Epithelial cell of prostate (primary cell): Measurements from ENCODE around the gene TUBGCP6.
A peak's percentile ranks its signal among the peaks of the same experiment; 100 is the strongest.

Experiments used
- DNase-seq: peaks from one replicate; pipeline ENCODE4 v3.0.0-alpha.2; 2011; ENCODE audit warnings: low read depth, low spot score
- H3K27ac ChIP-seq: fragments of 450-650 bp; 2 replicates; pipeline ENCODE4 v1.5.1; 2017; ENCODE audit warnings: mild to moderate bottlenecking

Gene TUBGCP6

DNA sequence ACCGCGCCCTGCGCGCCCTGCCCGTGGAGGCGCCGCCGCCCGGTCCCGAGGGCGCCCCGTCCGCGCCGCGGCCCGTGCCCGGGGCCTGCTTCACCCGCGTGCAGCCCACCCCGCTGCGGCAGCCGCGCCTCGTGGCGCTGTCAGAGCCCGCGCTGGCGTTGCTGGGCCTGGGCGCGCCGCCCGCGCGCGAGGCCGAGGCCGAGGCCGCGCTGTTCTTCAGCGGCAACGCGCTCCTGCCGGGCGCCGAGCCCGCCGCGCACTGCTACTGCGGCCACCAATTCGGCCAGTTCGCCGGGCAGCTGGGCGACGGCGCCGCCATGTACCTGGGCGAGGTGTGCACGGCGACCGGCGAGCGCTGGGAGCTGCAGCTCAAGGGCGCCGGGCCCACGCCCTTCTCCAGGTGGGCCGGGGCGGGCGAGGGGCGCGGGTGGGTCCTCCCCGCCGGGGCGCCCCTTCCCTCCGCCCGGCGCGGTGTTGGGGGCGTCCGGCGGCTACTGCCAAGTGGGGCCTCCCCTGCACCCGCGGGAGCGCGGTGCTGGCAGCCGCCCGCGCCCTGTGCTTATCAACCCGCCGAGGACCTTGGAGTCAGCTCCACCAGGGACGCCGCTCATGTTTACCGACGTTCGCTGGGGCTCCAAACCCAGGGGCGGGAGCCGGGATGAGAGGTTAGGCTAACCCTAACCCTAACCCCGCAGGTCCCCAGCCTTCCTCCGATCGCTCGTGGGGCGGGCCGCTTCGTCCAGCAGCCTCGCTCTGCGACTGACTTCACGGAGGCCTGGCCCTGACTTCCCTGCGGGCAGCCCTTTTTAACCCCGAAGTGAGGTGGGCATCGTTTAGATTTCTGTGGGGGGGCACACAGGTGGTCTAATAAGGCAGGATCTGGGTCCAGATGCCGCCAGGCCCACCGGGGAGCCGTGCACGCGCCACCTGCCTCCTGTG, 43.4 kb downstream of the TUBGCP6 start:
- DNase-seq: no peak
- peak overlapping the region; percentile 45 for H3K27ac ChIP-seq

DNA sequence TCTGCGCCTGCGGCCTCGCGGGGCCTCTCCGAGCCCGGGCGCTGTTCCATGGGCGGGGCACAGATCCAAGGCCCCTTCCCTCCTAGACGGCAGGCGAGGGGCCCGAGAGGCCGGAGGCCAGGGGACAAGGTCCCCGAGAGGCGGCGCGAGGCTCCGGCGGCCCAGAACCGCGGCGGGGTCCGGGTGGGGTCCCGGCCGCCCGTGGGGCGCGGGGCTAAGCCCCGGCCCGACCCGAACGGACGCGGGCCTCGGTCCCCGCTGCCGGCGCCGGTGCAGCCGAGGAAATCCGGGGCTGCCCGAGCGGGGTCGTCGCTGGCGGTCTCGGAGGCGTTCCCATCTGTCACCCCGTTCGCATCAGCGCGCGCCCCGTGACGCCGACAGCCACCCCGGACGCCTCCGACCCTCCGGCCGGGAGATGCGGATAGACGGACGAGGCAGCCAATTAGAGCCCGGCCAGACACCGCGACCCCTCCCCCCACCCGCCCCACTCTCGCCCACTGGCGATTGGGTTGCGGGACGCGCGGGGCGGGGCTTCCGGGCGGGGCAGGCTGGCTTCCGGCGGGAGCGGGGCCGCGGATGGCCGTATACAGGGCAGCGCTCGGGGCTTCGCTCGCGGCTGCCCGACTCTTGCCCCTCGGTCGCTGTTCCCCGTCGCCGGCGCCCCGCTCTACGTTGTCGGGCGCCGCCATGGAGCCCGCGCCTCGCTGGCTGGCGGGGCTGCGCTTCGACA, 44.2 kb downstream of the TUBGCP6 start, which contains the start of gene SELENOO:
Gene SELENOO, plus strand, starts transcription at position 551 of the 730 bp plus-strand sequence. Its CDS starts 26 bp downstream, at position 577.
- peak; percentile 29 for DNase-seq
- peak within 1 kb of the TSS; percentile 45 for H3K27ac ChIP-seq

DNA sequence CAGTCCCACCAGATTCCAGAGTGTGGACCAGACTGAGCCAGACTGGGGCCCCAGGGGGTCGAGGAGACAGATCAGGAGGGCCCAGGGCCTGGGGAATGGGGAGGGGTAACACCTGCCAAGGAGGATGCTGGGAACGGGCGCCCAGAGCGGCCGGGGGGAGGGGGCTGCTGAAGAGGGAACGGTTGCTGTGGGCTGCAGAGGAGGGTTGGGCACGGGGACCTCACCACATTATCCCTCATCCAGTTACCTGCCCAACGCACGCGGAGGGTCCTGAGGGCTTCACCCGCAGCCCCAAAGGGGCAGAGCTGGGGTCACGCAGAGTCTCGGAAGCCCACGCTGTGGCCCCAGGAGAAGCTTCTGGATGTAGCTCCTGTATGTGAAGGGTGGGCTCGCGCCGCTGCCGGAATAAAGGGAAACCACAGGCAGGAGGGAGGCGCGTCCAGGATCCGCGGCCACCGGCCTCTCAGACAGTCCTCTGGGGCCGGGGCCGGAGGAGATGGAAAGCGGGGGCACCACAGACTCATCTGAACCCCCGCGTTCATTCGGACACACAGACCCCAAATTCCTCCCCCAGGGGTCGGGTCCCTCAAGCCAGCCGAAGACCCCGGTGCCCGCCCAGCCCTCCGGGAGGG, 44.9 kb downstream of the TUBGCP6 start:
- H3K27ac ChIP-seq: peak overlapping the region; percentile 45
- DNase-seq: no peak

DNA sequence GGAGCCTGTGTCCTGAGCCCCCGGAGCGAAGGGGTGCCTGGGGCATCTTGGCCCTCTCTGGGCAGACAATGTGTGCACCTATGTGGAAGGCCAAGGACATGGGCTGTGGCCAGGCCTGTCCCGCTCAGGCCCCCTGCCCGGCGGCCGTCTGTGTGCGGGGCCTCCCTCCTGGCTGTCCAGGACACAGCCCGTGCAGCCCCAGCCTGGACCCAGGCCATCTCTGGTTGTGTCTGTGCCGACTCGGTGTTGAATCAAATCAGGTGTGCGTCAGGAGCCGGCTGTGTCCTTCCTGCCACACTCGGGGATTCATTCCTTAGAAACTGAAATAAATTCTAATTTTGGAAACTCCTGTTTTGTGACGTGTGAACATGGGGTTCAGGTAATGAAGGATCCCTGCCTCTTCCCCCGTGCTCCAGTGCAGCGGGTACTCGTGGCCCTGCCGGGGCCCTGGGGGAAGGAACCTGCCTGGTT, 45.5 kb downstream of the TUBGCP6 start:
- DNase-seq: no peak
- no peak overlapping the region for H3K27ac ChIP-seq

DNA sequence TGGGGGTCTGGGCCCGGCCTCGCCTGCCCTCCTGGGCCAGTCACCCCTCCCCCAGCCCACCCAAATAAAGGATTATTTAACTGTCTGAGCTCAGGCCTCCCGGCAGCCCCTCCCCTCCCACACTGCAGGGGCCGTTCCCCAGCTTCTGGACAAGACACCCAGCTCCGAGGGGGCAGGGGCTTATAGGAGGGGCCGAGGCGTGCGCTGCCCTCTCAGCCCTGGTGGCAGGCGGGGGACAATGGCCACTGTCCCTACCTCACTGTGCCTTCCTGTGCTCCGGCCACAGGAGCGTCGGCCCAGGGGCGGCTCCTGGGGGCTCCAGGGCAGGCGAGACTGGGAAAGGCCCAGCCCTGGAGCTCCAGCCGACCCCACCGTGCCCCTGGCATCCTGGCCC, 46.2 kb downstream of the TUBGCP6 start:
- DNase-seq: no peak
- no peak overlapping the region for H3K27ac ChIP-seq

DNA sequence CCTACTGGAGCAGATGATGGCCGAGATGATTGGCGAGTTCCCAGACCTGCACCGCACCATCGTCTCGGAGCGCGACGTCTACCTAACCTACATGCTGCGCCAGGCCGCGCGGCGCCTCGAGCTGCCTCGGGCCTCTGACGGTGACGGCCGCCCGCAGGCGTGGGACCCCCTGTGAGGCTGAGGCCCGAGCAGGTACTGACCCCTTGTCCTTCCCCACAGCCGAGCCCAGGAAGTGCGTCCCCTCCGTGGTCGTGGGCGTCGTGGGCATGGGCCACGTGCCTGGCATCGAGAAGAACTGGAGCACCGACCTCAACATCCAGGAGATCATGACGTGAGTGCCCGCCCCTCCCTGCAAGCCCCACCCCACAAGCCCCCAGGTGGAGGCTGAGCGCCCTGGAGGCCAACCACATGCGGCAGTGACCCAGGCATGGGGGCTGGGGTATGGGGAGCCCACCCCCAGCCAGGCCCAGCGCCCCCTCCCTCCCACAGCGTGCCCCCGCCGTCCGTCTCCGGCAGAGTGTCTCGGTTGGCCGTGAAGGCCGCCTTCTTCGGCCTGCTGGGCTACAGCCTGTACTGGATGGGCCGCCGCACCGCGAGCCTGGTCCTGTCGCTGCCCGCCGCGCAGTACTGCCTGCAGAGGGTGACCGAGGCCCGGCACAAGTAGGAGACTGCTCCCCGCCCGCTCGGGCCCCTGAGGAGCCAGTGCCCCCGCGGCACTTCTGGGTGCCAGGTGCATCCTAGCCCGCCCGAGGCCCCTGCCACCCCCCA, 46.8 kb downstream of the TUBGCP6 start:
- DNase-seq: no peak
- no peak overlapping the region for H3K27ac ChIP-seq

DNA sequence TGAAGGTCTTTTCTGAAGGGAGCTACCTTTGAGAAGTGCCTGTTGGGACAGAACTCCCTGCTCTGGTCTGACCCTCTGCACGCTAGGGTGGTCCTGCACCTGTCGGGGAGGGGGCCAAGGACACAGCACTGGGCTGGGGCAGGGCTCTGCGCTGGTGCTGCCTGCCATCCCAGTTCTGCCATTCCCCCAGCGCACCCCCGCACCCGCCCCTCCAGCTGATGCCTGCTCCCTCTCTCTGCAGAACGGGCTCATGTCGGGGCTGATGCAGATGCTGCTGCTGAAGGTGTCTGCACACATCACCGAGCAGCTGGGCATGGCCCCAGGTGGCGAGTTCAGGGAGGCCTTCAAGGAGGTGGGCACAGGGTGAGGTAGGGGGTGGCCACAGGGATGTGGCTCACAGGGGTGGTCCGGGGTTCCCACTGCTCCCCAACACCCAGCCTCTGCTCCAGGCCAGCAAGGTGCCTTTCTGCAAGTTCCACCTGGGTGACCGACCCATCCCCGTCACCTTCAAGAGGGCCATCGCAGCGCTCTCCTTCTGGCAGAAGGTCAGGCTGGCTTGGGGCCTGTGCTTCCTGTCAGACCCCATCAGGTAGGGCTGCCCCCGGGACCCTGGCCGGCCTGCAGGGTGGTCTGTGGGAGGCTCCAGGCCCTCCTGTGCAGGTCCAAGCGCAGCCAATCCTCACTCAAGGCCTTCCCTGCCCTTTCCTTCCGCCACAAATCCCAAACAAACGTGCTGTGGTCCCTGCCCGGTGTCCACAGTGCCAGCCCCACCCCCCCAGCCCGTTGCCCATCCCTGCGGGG, 47.6 kb downstream of the TUBGCP6 start:
- H3K27ac ChIP-seq: no peak overlapping the region
- DNase-seq: no peak

DNA sequence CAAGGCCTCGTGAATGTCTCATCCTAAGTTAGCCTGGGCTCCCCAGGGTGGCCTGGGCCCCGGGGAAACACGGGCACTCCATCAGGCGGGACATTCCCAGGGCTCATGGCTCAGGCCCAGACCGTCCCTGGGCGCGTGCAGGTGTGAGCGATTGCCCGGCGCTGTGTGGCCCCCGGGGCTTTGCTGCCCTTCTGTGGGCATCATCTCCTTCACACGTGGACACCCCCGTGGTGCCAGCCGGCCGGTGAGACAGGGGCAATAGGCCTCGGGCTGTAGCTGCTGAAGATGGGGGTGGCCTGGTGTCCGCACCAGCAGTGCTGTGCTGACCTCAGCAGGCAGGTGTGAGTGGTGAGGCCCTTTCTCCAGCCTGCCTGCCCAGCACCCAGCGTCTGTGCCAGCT, 48.6 kb downstream of the TUBGCP6 start:
- no peak for DNase-seq
- no peak overlapping the region for H3K27ac ChIP-seq

DNA sequence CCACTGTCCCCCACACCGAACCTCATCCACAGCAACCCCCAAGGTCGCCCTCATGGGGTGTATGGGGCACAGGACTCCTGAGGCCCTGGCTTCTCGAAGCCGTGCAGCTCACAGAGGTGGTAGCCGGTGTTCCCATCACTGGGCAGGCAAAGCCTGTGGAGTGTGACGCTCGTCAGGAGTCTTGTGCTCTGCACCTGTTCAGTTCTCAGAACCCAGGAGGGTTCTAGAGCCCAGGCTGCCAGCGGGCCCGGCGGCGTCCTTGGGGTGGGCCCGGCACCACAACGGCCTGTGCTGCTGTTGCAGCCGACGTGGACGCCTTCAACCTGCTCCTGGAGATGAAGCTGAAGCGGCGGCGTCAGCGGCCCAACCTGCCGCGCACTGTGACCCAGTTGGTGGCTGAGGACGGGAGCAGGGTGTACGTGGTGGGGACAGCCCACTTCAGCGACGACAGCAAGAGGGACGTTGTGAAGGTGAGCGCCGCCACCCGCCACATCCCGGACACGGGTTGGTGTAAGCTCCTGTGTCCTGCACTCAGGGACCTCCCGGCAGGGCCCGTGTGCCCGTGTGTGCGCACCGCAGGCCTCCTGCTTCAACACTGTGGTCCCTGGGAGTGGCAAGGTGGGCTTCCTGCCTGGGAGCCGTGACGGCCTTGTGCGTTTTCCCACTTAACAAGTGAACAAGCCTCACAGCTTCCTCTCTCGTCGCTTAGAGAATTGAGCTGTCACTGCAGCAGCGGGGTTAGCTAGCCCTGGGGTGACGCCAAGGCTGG, 50.6 kb downstream of the TUBGCP6 start:
- no peak overlapping the region for H3K27ac ChIP-seq
- DNase-seq: no peak

DNA sequence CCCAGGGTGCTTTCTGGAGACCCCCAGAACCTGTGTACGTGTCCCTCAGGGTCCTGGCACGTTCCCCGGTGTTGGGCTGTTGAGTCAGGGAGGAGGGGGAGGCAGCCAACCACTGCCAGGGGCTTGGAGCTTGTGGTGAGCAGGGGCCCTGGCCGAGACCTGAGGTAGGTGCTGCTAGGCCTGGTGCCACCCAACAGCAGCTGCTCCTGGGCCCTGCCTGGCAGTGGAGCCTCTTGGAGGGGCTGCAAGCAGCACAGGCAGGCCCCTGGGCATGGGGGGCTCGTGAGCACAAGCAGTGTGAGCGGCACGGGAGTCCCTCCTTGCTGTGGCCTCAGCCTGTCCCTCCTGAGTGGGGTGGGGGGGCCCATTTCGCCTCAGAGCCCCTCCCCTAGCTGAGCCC, 51.2 kb downstream of the TUBGCP6 start:
- DNase-seq: no peak
- no peak overlapping the region for H3K27ac ChIP-seq

DNA sequence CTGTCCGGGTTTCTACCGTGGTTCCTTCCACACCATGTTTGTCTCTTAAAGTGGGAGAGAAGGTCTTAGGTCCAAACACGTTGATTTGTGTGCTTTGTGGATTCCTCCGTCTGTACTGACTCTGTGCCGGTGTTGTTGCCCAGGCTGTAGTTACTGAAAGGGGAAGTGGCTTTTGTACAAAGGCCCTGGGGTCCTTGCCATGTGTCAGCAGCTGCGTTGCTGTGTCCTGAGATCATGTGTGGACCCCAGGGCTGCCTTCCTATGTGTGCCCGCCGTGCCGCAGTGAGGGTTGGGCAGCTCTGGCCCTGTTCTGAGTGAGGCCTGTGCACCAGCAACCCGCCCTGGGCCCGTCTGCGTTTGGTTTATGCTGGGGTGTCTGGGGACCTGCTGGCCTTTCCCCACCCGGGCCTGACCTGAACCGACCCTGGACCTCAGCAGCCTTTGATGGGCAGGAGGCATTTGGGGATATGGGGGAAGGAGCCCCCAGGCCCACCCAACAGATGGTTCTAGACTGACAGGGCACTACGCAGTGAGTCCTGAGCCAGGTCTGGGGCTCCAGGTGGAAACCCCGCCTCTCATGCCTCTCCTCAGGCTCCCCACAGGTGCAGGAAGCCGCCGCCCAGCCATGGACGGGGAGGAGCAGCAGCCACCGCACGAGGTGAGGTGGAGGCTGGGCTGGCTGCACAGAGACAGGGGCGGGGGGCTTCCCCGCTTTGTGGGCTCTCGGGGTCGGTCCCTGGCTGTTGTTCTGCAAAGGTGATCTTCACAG, 52.2 kb downstream of the TUBGCP6 start:
- H3K27ac ChIP-seq: peak overlapping the region; percentile 89
- DNase-seq: no peak

DNA sequence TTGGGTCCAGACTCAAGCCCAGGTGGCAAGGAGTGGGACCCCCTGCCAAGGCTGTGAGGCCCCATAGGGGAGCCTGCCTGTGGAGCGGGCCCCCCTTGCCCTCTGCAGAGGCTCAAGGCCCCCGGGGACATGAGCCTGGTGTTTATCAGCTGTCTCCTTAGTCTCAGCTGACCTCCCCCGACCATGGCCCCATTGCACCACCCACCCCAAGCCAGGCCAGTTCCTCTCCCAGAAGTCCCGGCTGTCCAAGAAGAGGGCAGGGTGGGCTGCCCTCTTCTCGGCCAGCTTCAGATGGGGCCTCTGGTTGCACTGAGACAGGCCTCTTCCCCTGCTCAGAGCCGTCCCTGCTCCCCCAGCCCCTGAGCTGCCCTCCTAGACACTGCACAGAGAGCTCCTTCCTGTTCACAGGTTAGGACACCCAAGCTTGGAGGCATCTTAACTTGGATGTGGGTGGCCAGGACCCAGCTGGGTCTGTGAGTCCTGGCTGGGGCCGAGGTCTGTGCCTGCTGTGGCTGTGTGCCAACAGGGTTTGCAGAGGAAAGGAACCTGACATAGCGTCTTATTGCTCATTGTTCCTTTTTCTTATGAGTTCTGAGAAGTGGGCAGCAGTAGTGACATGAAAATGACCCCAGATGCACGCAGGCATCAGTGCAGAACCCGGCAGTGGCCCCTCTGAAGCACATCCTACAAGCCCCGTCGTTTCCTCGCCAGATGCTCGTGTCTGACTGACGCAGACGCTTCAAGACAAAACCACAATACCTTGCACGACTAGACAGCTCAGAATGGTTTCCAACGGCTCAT, 53.7 kb downstream of the TUBGCP6 start:
- DNase-seq: no peak
- H3K27ac ChIP-seq: peak overlapping the region; percentile 89

DNA sequence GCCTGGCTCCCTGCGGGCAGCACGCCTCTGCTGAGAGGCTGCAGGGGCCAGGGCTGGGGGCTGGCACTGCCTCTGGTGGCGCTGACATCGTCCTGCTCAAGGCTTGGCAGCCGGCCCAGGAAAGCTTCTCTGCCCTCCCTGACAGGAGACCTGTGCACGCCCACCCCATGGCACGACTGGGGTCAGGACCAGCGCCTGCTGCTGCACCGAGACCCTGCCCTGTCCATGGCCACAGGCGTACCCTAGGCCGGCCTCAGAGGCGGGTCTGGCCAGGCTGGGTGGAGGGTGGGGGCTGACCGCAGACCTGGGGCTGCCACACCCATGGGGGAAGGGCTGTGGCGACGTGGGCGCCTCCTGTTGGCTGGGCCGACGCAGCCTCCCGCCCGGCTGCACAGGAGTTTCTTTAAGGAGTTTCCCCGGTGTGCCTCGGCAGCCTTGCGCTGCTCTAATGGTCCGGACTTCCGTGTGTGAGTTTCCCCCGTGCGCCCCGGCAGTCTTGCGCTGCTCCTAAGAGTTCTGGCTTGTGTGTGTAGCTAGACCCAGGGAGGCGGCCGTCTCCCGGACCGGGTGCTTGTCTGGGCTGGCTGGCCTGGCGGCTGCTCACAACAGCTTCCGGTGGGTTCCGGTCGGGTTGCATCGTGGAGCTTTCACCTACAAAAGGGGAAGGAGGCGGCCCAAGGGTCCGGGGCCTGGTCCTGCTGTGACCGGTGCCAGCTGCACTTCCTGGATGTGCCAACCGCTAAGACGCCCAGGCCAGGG, 54.5 kb downstream of the TUBGCP6 start:
- DNase-seq: peak; percentile 48
- peak overlapping the region; percentile 89 for H3K27ac ChIP-seq

DNA sequence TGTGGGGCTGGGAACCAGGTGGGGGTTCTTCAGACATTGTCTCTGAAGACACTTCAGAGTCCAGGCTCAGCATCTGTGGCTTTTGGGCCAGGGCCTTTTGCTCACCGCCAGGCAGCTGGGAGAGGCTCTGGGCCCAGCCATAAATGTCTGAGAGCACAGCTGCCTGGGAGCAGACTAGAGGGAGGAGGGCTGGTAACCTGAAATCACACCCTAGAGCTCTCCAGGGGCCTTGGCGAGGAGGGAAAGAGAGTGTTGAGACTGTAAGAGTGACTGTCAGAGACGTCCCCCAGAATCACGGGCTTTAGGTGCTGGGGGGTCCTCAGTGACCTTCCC, 55.0 kb downstream of the TUBGCP6 start:
- H3K27ac ChIP-seq: peak overlapping the region; percentile 89
- no peak for DNase-seq

DNA sequence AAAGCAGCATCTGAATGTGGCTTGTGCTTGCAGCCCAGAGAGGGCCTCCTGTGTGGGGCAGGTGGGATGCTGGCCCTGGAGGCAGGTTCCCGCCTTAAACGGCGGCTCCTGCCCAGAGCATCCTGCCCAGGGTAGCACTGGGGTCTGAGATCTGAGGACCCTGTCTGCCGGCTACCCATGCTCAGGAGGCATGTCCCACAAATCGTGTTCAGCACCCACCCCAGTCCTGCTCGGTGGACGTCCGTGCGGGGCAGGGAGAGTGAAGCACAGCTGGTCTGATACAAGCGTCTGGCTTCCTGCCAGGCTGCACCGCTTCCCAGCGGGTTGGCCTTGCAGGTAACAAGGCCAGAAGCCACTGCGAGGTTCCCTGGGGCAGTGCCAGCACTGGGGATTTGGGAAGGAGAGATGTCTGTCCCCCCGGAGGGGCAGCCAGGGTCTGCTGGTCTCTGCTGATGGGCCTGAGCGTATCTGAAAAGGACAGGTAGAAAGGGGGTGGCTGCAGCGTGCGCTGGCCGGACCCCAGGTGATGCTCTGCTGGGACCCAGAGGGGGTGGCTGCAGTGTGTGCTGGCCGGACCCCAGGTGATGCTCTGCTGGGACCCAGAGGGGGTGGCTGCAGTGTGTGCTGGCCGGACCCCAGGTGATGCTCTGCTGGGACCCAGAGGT, 55.5 kb downstream of the TUBGCP6 start:
- peak overlapping the region; percentile 89 for H3K27ac ChIP-seq
- no peak for DNase-seq

DNA sequence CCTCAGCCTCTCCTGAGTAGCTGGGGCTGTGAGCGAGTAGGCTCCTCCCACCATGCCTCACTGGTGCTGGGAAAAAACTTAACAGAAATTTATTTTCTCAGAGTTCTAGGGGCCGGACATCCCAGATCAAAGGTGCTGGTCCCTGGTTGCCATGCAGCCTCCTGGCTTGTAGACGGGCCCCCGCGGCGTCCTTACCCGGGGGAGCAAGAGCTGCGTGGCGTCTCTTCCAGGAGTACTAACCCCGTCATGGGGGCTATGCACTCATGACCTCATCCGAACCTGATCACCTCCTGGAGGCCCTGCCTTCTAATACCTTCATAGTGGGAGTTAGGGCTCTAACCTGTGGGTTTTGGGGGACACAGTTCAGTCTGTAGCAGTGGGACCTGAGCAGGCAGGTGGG, 56.5 kb downstream of the TUBGCP6 start:
- no peak for DNase-seq
- H3K27ac ChIP-seq: no peak overlapping the region
